ENCODE results near the gene TLCD4.

Gene TLCD4

DNA sequence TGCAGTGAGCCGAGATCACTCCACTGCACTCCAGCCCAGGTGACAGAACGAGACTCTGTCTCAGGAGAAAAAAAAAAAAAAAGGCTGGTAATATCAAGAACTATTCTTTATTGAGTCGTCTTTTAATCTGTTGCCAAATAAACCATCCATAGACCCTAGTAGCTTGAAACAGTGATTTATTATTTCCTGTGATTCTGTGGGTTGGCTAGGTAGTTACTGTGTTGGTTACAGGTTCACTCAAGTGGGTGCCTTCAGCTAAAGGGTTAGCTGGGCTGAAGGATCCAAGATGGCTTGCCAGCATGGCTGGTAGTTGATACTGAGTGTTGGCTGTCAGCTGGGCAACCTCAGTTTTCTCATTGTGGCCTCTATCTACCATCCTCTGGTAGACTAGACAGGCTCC, 9.2 kb downstream of the TLCD4 start:
- Histone ChIP-seq H3K9ac (ENCODE audit: low read length) (no peak overlapping the region), H3K4me2 (ENCODE audit: low read length) (no peak overlapping the region), H3K27me3 (ENCODE audit: low read depth, low read length) (no peaks in the 10 kb centered on the region), H2AFZ (ENCODE audit: low read depth, low read length) (no peak overlapping the region), H3K79me2 (ENCODE audit: low read length) (no peaks in the 10 kb centered on the region), H3K4me1 (ENCODE audit: low read length) (no peaks in the 10 kb centered on the region), H3K4me3 (ENCODE audit: low read length) (no peak overlapping the region), H4K20me1 (ENCODE audit: insufficient read depth, low read length) (no peaks in the 10 kb centered on the region), H3K9me3 (ENCODE audit: insufficient read depth, low read length) (no peaks in the 10 kb centered on the region), H3K36me3 (replicated peaks; ENCODE audit: low read depth, low read length) (no peaks in the 10 kb centered on the region), H3K27ac (ENCODE audit: low read length) (no peak overlapping the region)
- TF ChIP-seq EZH2phosphoT487 (IDR thresholded peaks at IDR 0.05; ENCODE audit: low read depth) = no peak
- TF ChIP-seq, protein P1, sequence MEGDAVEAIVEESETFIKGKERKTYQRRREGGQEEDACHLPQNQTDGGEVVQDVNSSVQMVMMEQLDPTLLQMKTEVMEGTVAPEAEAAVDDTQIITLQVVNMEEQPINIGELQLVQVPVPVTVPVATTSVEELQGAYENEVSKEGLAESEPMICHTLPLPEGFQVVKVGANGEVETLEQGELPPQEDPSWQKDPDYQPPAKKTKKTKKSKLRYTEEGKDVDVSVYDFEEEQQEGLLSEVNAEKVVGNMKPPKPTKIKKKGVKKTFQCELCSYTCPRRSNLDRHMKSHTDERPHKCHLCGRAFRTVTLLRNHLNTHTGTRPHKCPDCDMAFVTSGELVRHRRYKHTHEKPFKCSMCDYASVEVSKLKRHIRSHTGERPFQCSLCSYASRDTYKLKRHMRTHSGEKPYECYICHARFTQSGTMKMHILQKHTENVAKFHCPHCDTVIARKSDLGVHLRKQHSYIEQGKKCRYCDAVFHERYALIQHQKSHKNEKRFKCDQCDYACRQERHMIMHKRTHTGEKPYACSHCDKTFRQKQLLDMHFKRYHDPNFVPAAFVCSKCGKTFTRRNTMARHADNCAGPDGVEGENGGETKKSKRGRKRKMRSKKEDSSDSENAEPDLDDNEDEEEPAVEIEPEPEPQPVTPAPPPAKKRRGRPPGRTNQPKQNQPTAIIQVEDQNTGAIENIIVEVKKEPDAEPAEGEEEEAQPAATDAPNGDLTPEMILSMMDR (IDR thresholded peaks at IDR 0.05; ENCODE audit: low read depth, low read length) = no peak

DNA sequence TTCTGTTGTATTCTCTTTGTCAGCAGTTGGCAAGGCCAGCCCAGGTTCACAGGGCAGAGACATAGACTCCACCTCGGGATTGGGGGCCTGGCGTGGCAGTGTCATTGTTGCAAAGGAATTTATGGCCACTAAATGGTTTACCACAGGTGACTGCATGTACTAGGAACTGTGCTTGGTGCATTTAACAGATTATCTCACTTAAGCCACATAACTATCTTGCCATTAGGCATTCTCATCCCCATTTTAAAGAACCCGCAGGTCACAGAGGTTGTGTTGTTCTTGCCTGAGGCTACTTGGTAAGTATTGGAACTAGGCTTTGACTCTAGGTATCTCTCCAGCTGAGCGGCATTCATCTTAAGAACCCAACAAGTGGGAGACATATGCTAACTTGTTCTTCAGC, 9.7 kb downstream of the TLCD4 start:
- TF ChIP-seq EZH2phosphoT487 (IDR thresholded peaks at IDR 0.05; ENCODE audit: low read depth) = no peak
- TF ChIP-seq, protein P1 (IDR thresholded peaks at IDR 0.05; ENCODE audit: low read depth, low read length) = no peak
- H3K79me2 ChIP-seq (ENCODE audit: low read length) = no peaks in the 10 kb centered on the region
- no peak overlapping the region for H3K4me3 ChIP-seq (ENCODE audit: low read length)
- no peak overlapping the region for H3K9ac ChIP-seq (ENCODE audit: low read length)
- H3K4me1 ChIP-seq (ENCODE audit: low read length) = no peaks in the 10 kb centered on the region
- H3K4me2 ChIP-seq (ENCODE audit: low read length) = no peak overlapping the region
- no peak overlapping the region for H2AFZ ChIP-seq (ENCODE audit: low read depth, low read length)
- no peaks in the 10 kb centered on the region for H3K36me3 ChIP-seq (replicated peaks; ENCODE audit: low read depth, low read length)
- H3K27me3 ChIP-seq (ENCODE audit: low read depth, low read length) = no peaks in the 10 kb centered on the region
- no peak overlapping the region for H3K27ac ChIP-seq (ENCODE audit: low read length)
- no peaks in the 10 kb centered on the region for H4K20me1 ChIP-seq (ENCODE audit: insufficient read depth, low read length)
- H3K9me3 ChIP-seq (ENCODE audit: insufficient read depth, low read length) = no peaks in the 10 kb centered on the region

DNA sequence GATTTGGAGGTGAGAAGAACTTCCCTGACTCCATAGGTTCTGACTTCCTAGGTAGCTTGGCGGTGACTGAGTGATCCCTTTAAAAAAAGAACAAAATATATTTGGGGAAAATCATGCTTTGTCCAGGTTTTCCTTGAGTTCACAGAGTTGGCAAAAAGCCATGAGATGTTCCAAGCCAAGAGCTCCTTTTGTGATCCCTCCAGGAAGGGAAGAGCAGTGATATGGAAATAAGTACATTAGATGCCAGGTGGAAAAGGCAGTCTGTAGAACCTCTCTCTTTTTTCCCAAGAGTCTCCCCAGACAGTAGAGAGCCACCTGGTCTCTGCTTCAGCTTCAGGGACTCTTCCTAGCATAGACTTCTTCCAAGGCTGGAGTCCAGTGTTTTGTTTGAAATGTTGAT, 10.2 kb downstream of the TLCD4 start:
- Histone ChIP-seq H3K9me3 (ENCODE audit: insufficient read depth, low read length) (no peaks in the 10 kb centered on the region), H3K4me3 (ENCODE audit: low read length) (no peak overlapping the region), H3K27ac (ENCODE audit: low read length) (no peak overlapping the region), H2AFZ (ENCODE audit: low read depth, low read length) (no peak overlapping the region), H3K4me1 (ENCODE audit: low read length) (no peaks in the 10 kb centered on the region), H3K9ac (ENCODE audit: low read length) (no peak overlapping the region), H3K4me2 (ENCODE audit: low read length) (no peak overlapping the region), H4K20me1 (ENCODE audit: insufficient read depth, low read length) (no peaks in the 10 kb centered on the region), H3K79me2 (ENCODE audit: low read length) (no peaks in the 10 kb centered on the region), H3K36me3 (replicated peaks; ENCODE audit: low read depth, low read length) (no peaks in the 10 kb centered on the region), H3K27me3 (ENCODE audit: low read depth, low read length) (no peaks in the 10 kb centered on the region)
- TF ChIP-seq, protein P1 (IDR thresholded peaks at IDR 0.05; ENCODE audit: low read depth, low read length) = no peak
- no peak for TF ChIP-seq EZH2phosphoT487 (IDR thresholded peaks at IDR 0.05; ENCODE audit: low read depth)

DNA sequence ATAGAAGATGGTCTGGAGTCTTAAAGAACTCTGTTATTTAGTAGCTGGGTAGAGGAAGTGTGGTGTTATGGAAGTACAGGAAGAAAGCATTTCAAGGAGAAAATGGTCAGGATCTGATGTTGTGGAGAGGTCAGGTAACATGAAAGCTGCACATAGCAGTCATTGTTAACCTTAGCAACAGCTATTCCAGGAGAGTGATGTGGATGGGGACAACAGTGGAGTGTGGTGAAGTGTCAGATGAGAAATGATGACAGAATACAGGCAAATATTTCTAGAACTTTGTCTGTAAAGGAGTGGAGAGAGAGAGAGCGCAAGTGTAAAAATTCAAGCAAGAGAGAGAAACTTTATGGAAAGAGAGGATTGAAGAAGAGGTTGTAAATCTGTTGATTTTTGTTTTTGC, 15.6 kb downstream of the TLCD4 start:
- TF ChIP-seq EZH2phosphoT487 (IDR thresholded peaks at IDR 0.05; ENCODE audit: low read depth) = no peak
- TF ChIP-seq, protein P1 (IDR thresholded peaks at IDR 0.05; ENCODE audit: low read depth, low read length) = no peak
- Histone ChIP-seq H3K4me3 (ENCODE audit: low read length) (no peak overlapping the region), H2AFZ (ENCODE audit: low read depth, low read length) (no peak overlapping the region), H3K4me1 (ENCODE audit: low read length) (no peaks in the 10 kb centered on the region), H3K27ac (ENCODE audit: low read length) (no peak overlapping the region), H4K20me1 (ENCODE audit: insufficient read depth, low read length) (no peaks in the 10 kb centered on the region), H3K27me3 (ENCODE audit: low read depth, low read length) (no peaks in the 10 kb centered on the region), H3K9me3 (ENCODE audit: insufficient read depth, low read length) (no peaks in the 10 kb centered on the region), H3K9ac (ENCODE audit: low read length) (no peak overlapping the region), H3K36me3 (replicated peaks; ENCODE audit: low read depth, low read length) (no peaks in the 10 kb centered on the region), H3K4me2 (ENCODE audit: low read length) (no peak overlapping the region), H3K79me2 (ENCODE audit: low read length) (no peaks in the 10 kb centered on the region)
